GM23338 (cell line): ENCODE results near the gene UVRAG. TPM values are rescaled to one million over a fixed set of nuclear protein-coding genes. Genes with fewer than 3 reads are reported as not detected.

Experiments used
- ATAC-seq: fragments of 200-7000 bp; cut with Tn5 transposase; 3 replicates; pipeline ENCODE4 v1.9.1; 2020
- DNase-seq: peaks from one replicate; pipeline ENCODE4 v3.0.0-alpha.2; 2015; ENCODE audit warnings: low spot score
- H2AFZ ChIP-seq: fragments of 200-600 bp; sonication (generic); 2 replicates; pipeline ENCODE4 v1.8.0; 2016; ENCODE audit warnings: antibody characterized with exemption, mild to moderate bottlenecking, moderate library complexity
- H3F3A ChIP-seq: fragments of 200-600 bp; sonication (generic); replicated peaks from 2 replicates; pipeline ENCODE4 v1.8.0; 2017; ENCODE audit warnings: antibody characterized with exemption, mixed run types, low read depth
- H3K27ac ChIP-seq: fragments of 200-600 bp; sonication (generic); 2 replicates; pipeline ENCODE4 v1.6.1; 2016; ENCODE audit warnings: low read depth
- H3K27me3 ChIP-seq: fragments of 200-600 bp; sonication (generic); 2 replicates; pipeline ENCODE4 v1.8.0; 2016; ENCODE audit warnings: mild to moderate bottlenecking, mixed run types, moderate library complexity; ENCODE audit not compliant: insufficient read depth
- H3K36me3 ChIP-seq: fragments of 200-600 bp; sonication (generic); 2 replicates; pipeline ENCODE4 v1.8.0; 2016; ENCODE audit warnings: mild to moderate bottlenecking; ENCODE audit not compliant: insufficient read depth
- H3K4me1 ChIP-seq: fragments of 200-600 bp; sonication (generic); 2 replicates; pipeline ENCODE4 v1.8.0; 2016; ENCODE audit warnings: mild to moderate bottlenecking, moderate library complexity; ENCODE audit not compliant: insufficient read depth
- H3K4me2 ChIP-seq: fragments of 200-600 bp; sonication (generic); 2 replicates; pipeline ENCODE4 v1.7.1; 2017; ENCODE audit warnings: mixed run types
- H3K4me3 ChIP-seq: fragments of 200-600 bp; sonication (generic); 2 replicates; pipeline ENCODE4 v1.6.1; 2016; ENCODE audit warnings: mixed run types
- H3K79me2 ChIP-seq: fragments of 200-600 bp; sonication (generic); replicated peaks from 2 replicates; pipeline ENCODE4 v1.8.0; 2017; ENCODE audit warnings: mild to moderate bottlenecking; ENCODE audit not compliant: insufficient read depth
- H3K9me2 ChIP-seq: fragments of 200-600 bp; sonication (generic); 2 replicates; pipeline ENCODE4 v1.8.0; 2017; ENCODE audit not compliant: insufficient read depth
- H4K20me1 ChIP-seq: fragments of 200-600 bp; sonication (generic); replicated peaks from 2 replicates; pipeline ENCODE4 v1.8.0; 2017; ENCODE audit warnings: mild to moderate bottlenecking; ENCODE audit not compliant: insufficient read depth
- H3K27ac Mint-ChIP-seq: 2 replicates; pipeline ENCODE4 v1.8.0; 2020; ENCODE audit warnings: inconsistent platforms, mild to moderate bottlenecking, moderate library complexity, mixed read lengths
- H3K27me3 Mint-ChIP-seq: 3 replicates; pipeline ENCODE4 v1.8.0; 2022; ENCODE audit warnings: low read depth, mild to moderate bottlenecking, moderate library complexity, mixed read lengths, inconsistent platforms; ENCODE audit not compliant: insufficient read depth, poor library complexity
- H3K36me3 Mint-ChIP-seq: 3 replicates; pipeline ENCODE4 v1.8.0; 2021; ENCODE audit warnings: low read depth, mild to moderate bottlenecking, inconsistent platforms, moderate library complexity, mixed read lengths
- H3K4me1 Mint-ChIP-seq: 3 replicates; pipeline ENCODE4 v1.8.0; 2020; ENCODE audit warnings: mild to moderate bottlenecking, inconsistent platforms, mixed read lengths
- H3K4me3 Mint-ChIP-seq: 3 replicates; pipeline ENCODE4 v1.8.0; 2021; ENCODE audit warnings: moderate library complexity, mild to moderate bottlenecking, inconsistent platforms, mixed read lengths
- H3K9me3 Mint-ChIP-seq: 3 replicates; pipeline ENCODE4 v1.8.0; 2020; ENCODE audit warnings: moderate library complexity, mild to moderate bottlenecking, inconsistent platforms, mixed read lengths
- CREB1 ChIP-seq: fragments of 250-450 bp; sonication (Bioruptor Pico); IDR thresholded peaks from 2 replicates; pipeline ENCODE4 v1.5.0; 2020; ENCODE audit warnings: low read depth, mild to moderate bottlenecking, moderate library complexity
- EZH2 ChIP-seq: fragments of 200-600 bp; sonication (generic); IDR thresholded peaks from one replicate; pipeline ENCODE4 v1.8.0; 2017; ENCODE audit warnings: antibody characterized with exemption, mild to moderate bottlenecking, low read depth; ENCODE audit not compliant: unreplicated experiment
- EZH2phosphoT487 ChIP-seq: fragments of 200-600 bp; sonication (generic); IDR thresholded peaks from one replicate; pipeline ENCODE4 v1.8.1; 2018; ENCODE audit warnings: antibody characterized with exemption; ENCODE audit not compliant: unreplicated experiment
- JUNB ChIP-seq: IDR thresholded peaks from one replicate; pipeline ENCODE4 v1.6.1; 2016; ENCODE audit warnings: antibody characterized with exemption; ENCODE audit not compliant: unreplicated experiment
- NANOG ChIP-seq: IDR thresholded peaks from 2 replicates; pipeline ENCODE4 v1.6.1; 2016; ENCODE audit warnings: antibody characterized with exemption, borderline replicate concordance
- POLR2AphosphoS5 ChIP-seq: IDR thresholded peaks from 2 replicates; pipeline ENCODE4 v1.6.1; 2016; ENCODE audit warnings: antibody characterized with exemption, low read depth
- REST ChIP-seq: IDR thresholded peaks from one replicate; pipeline ENCODE4 v1.6.1; 2018; ENCODE audit warnings: antibody characterized with exemption; ENCODE audit not compliant: unreplicated experiment
- STAT1 ChIP-seq: IDR thresholded peaks from one replicate; pipeline ENCODE4 v1.6.1; 2016; ENCODE audit warnings: antibody characterized with exemption; ENCODE audit not compliant: unreplicated experiment
- ZNF114 ChIP-seq: fragments of 250-450 bp; sonication (Bioruptor Pico); IDR thresholded peaks from 2 replicates; pipeline ENCODE4 v1.5.0; 2020; ENCODE audit warnings: mild to moderate bottlenecking, moderate library complexity
- ZNF331 ChIP-seq: fragments of 250-450 bp; sonication (Bioruptor Pico); IDR thresholded peaks from 2 replicates; pipeline ENCODE4 v1.5.0; 2020; ENCODE audit warnings: low read depth, mild to moderate bottlenecking, moderate library complexity
- ZNF462 ChIP-seq: fragments of 250-450 bp; sonication (Bioruptor Pico); IDR thresholded peaks from 2 replicates; pipeline ENCODE4 v1.5.0; 2020; ENCODE audit warnings: mild to moderate bottlenecking, moderate library complexity
- polyA plus RNA-seq: library from polyadenylated mRNA; unstranded; fragments of >200 nt; fragmentation: Nextera tagmentation; extraction: Ambion mirVana; gene quantifications from 2 replicates; pipeline ENCODE4 v1.2.1, GENCODE V29; 2016
- total RNA-seq: library from RNA; depleted of rRNA; stranded (reverse); fragments of >200 nt; shearing (Covaris generic); gene quantifications from 2 replicates; pipeline ENCODE4 v1.2.3, GENCODE V29; 2014
- TF ChIP-seq, protein P1 (sequence below): IDR thresholded peaks from 2 replicates; pipeline ENCODE4 v1.6.1; 2016; ENCODE audit warnings: antibody characterized with exemption
- TF ChIP-seq, protein P2 (sequence below), 2 experiments: fragments of 200-600 bp in 1 of 2; sonication (generic) in 1 of 2; conservative IDR thresholded peaks; 2 replicates each; pipeline versions ENCODE4 v1.5.1 to v1.6.1; 2016 to 2017; ENCODE audit warnings: antibody characterized with exemption in 2 of 2, low read depth in 2 of 2, mild to moderate bottlenecking in 2 of 2, moderate library complexity in 1 of 2

UVRAG gene
- total and polyA plus RNA-seq, 2 experiments from 2014 or later, result 15.3 to 17.4 TPM

- TF ChIP-seq, protein P1, sequence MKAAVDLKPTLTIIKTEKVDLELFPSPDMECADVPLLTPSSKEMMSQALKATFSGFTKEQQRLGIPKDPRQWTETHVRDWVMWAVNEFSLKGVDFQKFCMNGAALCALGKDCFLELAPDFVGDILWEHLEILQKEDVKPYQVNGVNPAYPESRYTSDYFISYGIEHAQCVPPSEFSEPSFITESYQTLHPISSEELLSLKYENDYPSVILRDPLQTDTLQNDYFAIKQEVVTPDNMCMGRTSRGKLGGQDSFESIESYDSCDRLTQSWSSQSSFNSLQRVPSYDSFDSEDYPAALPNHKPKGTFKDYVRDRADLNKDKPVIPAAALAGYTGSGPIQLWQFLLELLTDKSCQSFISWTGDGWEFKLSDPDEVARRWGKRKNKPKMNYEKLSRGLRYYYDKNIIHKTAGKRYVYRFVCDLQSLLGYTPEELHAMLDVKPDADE, result no peak
- TF ChIP-seq EZH2phosphoT487 (no peak), NANOG (no peak), ZNF331 (no peak), ZNF462 (CRISPR knock-in tag) (no peak), ZNF114 (no peak), EZH2 (no peak), JUNB (no peak), STAT1 (no peak), CREB1 (no peak), POLR2AphosphoS5 (no peak), REST (no peak)
- TF ChIP-seq, protein P2, sequence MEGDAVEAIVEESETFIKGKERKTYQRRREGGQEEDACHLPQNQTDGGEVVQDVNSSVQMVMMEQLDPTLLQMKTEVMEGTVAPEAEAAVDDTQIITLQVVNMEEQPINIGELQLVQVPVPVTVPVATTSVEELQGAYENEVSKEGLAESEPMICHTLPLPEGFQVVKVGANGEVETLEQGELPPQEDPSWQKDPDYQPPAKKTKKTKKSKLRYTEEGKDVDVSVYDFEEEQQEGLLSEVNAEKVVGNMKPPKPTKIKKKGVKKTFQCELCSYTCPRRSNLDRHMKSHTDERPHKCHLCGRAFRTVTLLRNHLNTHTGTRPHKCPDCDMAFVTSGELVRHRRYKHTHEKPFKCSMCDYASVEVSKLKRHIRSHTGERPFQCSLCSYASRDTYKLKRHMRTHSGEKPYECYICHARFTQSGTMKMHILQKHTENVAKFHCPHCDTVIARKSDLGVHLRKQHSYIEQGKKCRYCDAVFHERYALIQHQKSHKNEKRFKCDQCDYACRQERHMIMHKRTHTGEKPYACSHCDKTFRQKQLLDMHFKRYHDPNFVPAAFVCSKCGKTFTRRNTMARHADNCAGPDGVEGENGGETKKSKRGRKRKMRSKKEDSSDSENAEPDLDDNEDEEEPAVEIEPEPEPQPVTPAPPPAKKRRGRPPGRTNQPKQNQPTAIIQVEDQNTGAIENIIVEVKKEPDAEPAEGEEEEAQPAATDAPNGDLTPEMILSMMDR (conservative IDR thresholded peaks at IDR 0.05; ENCODE audit: low read depth in 2 of 2), result no peak
- H3K4me1 Mint-ChIP-seq, result peaks cover 31% of the 10 kb centered on the region
- Histone ChIP-seq H3F3A (no peaks in the 10 kb centered on the region), H3K4me3 (no peak overlapping the region), H3K4me2 (no peak overlapping the region), H4K20me1 (no peaks in the 10 kb centered on the region), H2AFZ (no peak overlapping the region), H3K4me1 (peaks cover 19% of the 10 kb centered on the region), H3K9me2 (no peaks in the 10 kb centered on the region), H3K27ac (no peak overlapping the region), H3K36me3 (no peaks in the 10 kb centered on the region), H3K79me2 (no peaks in the 10 kb centered on the region), H3K27me3 (no peaks in the 10 kb centered on the region)
- H3K9me3 Mint-ChIP-seq, result peaks cover 10% of the 10 kb centered on the region; the same call in 2 of the 3 replicates
- no peaks in the 10 kb centered on the region for H3K27me3 Mint-ChIP-seq
- ATAC-seq, result peak; percentile 79
- peaks cover 12% of the 10 kb centered on the region; the same call in 2 of the 3 replicates for H3K36me3 Mint-ChIP-seq
- no peak for DNase-seq
- no peak overlapping the region for H3K4me3 Mint-ChIP-seq
- H3K27ac Mint-ChIP-seq, result peak overlapping the region; percentile 85
Measured at GRCh38 chr11:76087749-76088148, 272.7 kb downstream of the UVRAG start.
